OCI-LY7 (cell line): ENCODE data around the gene CDK14.

Experiments
- EZH2phosphoT487 ChIP-seq: fragments of 200-600 bp; sonication (generic); IDR thresholded peaks from 2 replicates; pipeline ENCODE4 v1.6.1; 2018; ENCODE audit warnings: low read depth, borderline replicate concordance, mild to moderate bottlenecking, mixed run types, antibody characterized with exemption, low read length, moderate library complexity, mixed read lengths
- TF ChIP-seq, protein P1 (sequence below): fragments of 200-600 bp; sonication (generic); conservative IDR thresholded peaks from 2 replicates; pipeline ENCODE4 v1.5.1; 2014; ENCODE audit warnings: mild to moderate bottlenecking, antibody characterized with exemption, low read length, moderate library complexity, mixed read lengths

- TF ChIP-seq, protein P1, sequence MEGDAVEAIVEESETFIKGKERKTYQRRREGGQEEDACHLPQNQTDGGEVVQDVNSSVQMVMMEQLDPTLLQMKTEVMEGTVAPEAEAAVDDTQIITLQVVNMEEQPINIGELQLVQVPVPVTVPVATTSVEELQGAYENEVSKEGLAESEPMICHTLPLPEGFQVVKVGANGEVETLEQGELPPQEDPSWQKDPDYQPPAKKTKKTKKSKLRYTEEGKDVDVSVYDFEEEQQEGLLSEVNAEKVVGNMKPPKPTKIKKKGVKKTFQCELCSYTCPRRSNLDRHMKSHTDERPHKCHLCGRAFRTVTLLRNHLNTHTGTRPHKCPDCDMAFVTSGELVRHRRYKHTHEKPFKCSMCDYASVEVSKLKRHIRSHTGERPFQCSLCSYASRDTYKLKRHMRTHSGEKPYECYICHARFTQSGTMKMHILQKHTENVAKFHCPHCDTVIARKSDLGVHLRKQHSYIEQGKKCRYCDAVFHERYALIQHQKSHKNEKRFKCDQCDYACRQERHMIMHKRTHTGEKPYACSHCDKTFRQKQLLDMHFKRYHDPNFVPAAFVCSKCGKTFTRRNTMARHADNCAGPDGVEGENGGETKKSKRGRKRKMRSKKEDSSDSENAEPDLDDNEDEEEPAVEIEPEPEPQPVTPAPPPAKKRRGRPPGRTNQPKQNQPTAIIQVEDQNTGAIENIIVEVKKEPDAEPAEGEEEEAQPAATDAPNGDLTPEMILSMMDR = no peak
- no peak for TF ChIP-seq EZH2phosphoT487
Measured at GRCh38 chr7:91007371-91007770, 411.2 kb downstream of the CDK14 start.
